ENCODE measurements around the gene KCNT1.

Gene KCNT1

DNA sequence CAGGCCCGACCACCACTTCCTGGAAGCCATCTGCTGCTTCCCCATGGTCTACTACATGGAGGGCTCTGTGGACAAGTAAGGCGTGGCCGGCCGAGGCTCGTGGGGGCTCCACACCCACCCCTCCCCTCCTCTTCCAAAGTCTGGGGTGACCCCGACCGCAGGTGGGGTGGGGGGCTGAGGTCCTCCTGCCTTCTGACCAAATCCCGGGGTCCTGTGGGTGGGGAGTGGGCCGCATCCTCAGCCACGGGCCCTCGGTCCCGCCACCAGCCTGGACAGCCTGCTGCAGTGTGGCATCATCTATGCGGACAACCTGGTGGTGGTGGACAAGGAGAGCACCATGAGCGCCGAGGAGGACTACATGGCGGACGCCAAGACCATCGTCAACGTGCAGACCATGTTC lies 76.4 kb downstream of the KCNT1 start:
- no peaks in the 10 kb centered on the region for H3K79me2 ChIP-seq (ENCODE audit: control insufficient read depth, low read length)
- H3F3A ChIP-seq (ENCODE audit: control insufficient read depth, insufficient read depth): no peaks in the 10 kb centered on the region
- H3K9me2 ChIP-seq (replicated peaks; ENCODE audit: control insufficient read depth, low read length): no peaks in the 10 kb centered on the region
- H3K4me1 ChIP-seq (ENCODE audit: control insufficient read depth, low read length): no peaks in the 10 kb centered on the region
- no peak overlapping the region for H3K4me2 ChIP-seq (ENCODE audit: low read length)
- no peaks in the 10 kb centered on the region for H4K20me1 ChIP-seq (ENCODE audit: control insufficient read depth, insufficient read depth, low read depth, low read length)
- no peak for TF ChIP-seq EZH2phosphoT487 (IDR thresholded peaks at IDR 0.05; ENCODE audit: borderline replicate concordance, low read length)
- TF ChIP-seq, protein P1, sequence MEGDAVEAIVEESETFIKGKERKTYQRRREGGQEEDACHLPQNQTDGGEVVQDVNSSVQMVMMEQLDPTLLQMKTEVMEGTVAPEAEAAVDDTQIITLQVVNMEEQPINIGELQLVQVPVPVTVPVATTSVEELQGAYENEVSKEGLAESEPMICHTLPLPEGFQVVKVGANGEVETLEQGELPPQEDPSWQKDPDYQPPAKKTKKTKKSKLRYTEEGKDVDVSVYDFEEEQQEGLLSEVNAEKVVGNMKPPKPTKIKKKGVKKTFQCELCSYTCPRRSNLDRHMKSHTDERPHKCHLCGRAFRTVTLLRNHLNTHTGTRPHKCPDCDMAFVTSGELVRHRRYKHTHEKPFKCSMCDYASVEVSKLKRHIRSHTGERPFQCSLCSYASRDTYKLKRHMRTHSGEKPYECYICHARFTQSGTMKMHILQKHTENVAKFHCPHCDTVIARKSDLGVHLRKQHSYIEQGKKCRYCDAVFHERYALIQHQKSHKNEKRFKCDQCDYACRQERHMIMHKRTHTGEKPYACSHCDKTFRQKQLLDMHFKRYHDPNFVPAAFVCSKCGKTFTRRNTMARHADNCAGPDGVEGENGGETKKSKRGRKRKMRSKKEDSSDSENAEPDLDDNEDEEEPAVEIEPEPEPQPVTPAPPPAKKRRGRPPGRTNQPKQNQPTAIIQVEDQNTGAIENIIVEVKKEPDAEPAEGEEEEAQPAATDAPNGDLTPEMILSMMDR (IDR thresholded peaks at IDR 0.05; ENCODE audit: low read depth, low read length, poor library complexity, severe bottlenecking): no peak
- H3K36me3 ChIP-seq (ENCODE audit: control insufficient read depth, low read length): no peaks in the 10 kb centered on the region
- no peaks in the 10 kb centered on the region for H3K27me3 ChIP-seq (ENCODE audit: control insufficient read depth, low read length)
- H3K9me3 ChIP-seq (ENCODE audit: control insufficient read depth, insufficient read depth, low read length): no peaks in the 10 kb centered on the region
- H3K27ac ChIP-seq (ENCODE audit: low read depth, low read length): no peak overlapping the region
- no peak overlapping the region for H3K4me3 ChIP-seq (ENCODE audit: low read length)

- TF ChIP-seq EZH2phosphoT487 (IDR thresholded peaks at IDR 0.05; ENCODE audit: borderline replicate concordance, low read length): no peak
- TF ChIP-seq, protein P1 (IDR thresholded peaks at IDR 0.05; ENCODE audit: low read depth, low read length, poor library complexity, severe bottlenecking): no peak
- no peaks in the 10 kb centered on the region for H3K27me3 ChIP-seq (ENCODE audit: control insufficient read depth, low read length)
- H3K27ac ChIP-seq (ENCODE audit: low read depth, low read length): no peak overlapping the region
- no peaks in the 10 kb centered on the region for H3K79me2 ChIP-seq (ENCODE audit: control insufficient read depth, low read length)
- no peaks in the 10 kb centered on the region for H3K36me3 ChIP-seq (ENCODE audit: control insufficient read depth, low read length)
- no peaks in the 10 kb centered on the region for H3K9me3 ChIP-seq (ENCODE audit: control insufficient read depth, insufficient read depth, low read length)
- H3F3A ChIP-seq (ENCODE audit: control insufficient read depth, insufficient read depth): no peaks in the 10 kb centered on the region
- H3K4me2 ChIP-seq (ENCODE audit: low read length): no peak overlapping the region
- H3K4me1 ChIP-seq (ENCODE audit: control insufficient read depth, low read length): no peaks in the 10 kb centered on the region
- H4K20me1 ChIP-seq (ENCODE audit: control insufficient read depth, insufficient read depth, low read depth, low read length): no peaks in the 10 kb centered on the region
- no peak overlapping the region for H3K4me3 ChIP-seq (ENCODE audit: low read length)
- H3K9me2 ChIP-seq (replicated peaks; ENCODE audit: control insufficient read depth, low read length): no peaks in the 10 kb centered on the region
Observed at GRCh38 chr9:135779571-135779970, 77.6 kb downstream of the KCNT1 start.

DNA sequence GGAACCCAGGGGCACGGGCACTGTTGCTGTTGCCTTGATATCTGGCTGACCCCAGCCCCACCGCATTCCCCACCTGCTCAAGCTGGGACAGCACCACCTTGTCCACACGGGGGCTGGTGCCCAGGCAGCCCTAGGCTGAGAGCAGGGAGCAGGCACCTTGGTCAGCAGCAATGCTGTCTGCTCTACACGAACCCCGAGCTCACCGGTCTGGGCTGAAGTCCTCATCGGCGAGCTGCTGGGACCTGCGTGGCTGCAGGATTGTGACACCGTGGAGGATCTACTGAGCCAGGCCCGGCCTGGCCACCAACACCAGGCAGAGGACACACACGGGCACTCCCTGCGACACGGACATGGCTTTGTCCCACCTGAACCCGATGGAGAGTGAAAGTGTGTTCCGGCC lies 78.1 kb downstream of the KCNT1 start:
- H3K4me2 ChIP-seq (ENCODE audit: low read length): no peak overlapping the region
- no peaks in the 10 kb centered on the region for H3K79me2 ChIP-seq (ENCODE audit: control insufficient read depth, low read length)
- no peaks in the 10 kb centered on the region for H3F3A ChIP-seq (ENCODE audit: control insufficient read depth, insufficient read depth)
- no peaks in the 10 kb centered on the region for H3K9me3 ChIP-seq (ENCODE audit: control insufficient read depth, insufficient read depth, low read length)
- H3K9me2 ChIP-seq (replicated peaks; ENCODE audit: control insufficient read depth, low read length): no peaks in the 10 kb centered on the region
- TF ChIP-seq, protein P1 (IDR thresholded peaks at IDR 0.05; ENCODE audit: low read depth, low read length, poor library complexity, severe bottlenecking): no peak
- no peak for TF ChIP-seq EZH2phosphoT487 (IDR thresholded peaks at IDR 0.05; ENCODE audit: borderline replicate concordance, low read length)
- no peaks in the 10 kb centered on the region for H3K27me3 ChIP-seq (ENCODE audit: control insufficient read depth, low read length)
- H3K4me1 ChIP-seq (ENCODE audit: control insufficient read depth, low read length): no peaks in the 10 kb centered on the region
- no peak overlapping the region for H3K4me3 ChIP-seq (ENCODE audit: low read length)
- H3K36me3 ChIP-seq (ENCODE audit: control insufficient read depth, low read length): no peaks in the 10 kb centered on the region
- H4K20me1 ChIP-seq (ENCODE audit: control insufficient read depth, insufficient read depth, low read depth, low read length): no peaks in the 10 kb centered on the region
- no peak overlapping the region for H3K27ac ChIP-seq (ENCODE audit: low read depth, low read length)

DNA sequence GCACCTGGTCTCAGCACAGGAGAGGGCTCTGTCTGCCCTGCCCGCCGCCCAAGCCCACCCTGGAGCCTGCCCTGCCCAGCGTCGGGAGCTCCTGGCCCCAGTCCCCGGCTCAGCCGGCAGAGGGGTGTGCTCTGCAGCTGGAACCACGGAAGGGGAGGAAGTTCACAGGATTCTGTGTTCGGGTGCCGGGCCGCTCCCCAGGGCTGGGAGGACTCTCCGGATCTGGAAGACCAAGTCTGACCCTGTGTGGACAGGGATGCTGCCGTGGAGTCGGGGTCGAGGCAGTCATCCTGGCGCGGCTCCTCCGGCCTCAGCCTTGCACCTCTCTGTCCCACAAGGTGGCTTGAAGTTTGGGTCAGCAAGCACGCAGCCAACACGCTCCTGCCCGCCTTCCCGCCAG lies 78.6 kb downstream of the KCNT1 start:
- TF ChIP-seq, protein P1 (IDR thresholded peaks at IDR 0.05; ENCODE audit: low read depth, low read length, poor library complexity, severe bottlenecking): no peak
- no peak for TF ChIP-seq EZH2phosphoT487 (IDR thresholded peaks at IDR 0.05; ENCODE audit: borderline replicate concordance, low read length)
- Histone ChIP-seq H3K36me3 (ENCODE audit: control insufficient read depth, low read length) (no peaks in the 10 kb centered on the region), H3K27ac (ENCODE audit: low read depth, low read length) (no peak overlapping the region), H3K79me2 (ENCODE audit: control insufficient read depth, low read length) (no peaks in the 10 kb centered on the region), H3K27me3 (ENCODE audit: control insufficient read depth, low read length) (no peaks in the 10 kb centered on the region), H3K9me2 (replicated peaks; ENCODE audit: control insufficient read depth, low read length) (no peaks in the 10 kb centered on the region), H3K4me1 (ENCODE audit: control insufficient read depth, low read length) (no peaks in the 10 kb centered on the region), H3F3A (ENCODE audit: control insufficient read depth, insufficient read depth) (no peaks in the 10 kb centered on the region), H3K4me2 (ENCODE audit: low read length) (no peak overlapping the region), H4K20me1 (ENCODE audit: control insufficient read depth, insufficient read depth, low read depth, low read length) (no peaks in the 10 kb centered on the region), H3K4me3 (ENCODE audit: low read length) (no peak overlapping the region), H3K9me3 (ENCODE audit: control insufficient read depth, insufficient read depth, low read length) (no peaks in the 10 kb centered on the region)

Data from DOHH2 (cell line).